OCI-LY7 (cell line): ENCODE measurements around the gene PPIH.

ENCODE experiments used
- CTCF ChIP-seq: fragments of 200-600 bp; sonication (generic); conservative IDR thresholded peaks from 2 replicates; pipeline ENCODE4 v1.5.1; 2014; ENCODE audit warnings: mild to moderate bottlenecking, antibody characterized with exemption, low read length, moderate library complexity, mixed read lengths
- EZH2phosphoT487 ChIP-seq: fragments of 200-600 bp; sonication (generic); IDR thresholded peaks from 2 replicates; pipeline ENCODE4 v1.6.1; 2018; ENCODE audit warnings: low read depth, borderline replicate concordance, mild to moderate bottlenecking, mixed run types, antibody characterized with exemption, low read length, moderate library complexity, mixed read lengths

- no peak for TF ChIP-seq CTCF
- TF ChIP-seq EZH2phosphoT487, result no peak
These were observed 21.8 kb downstream of the PPIH start for GRCh38 chr1:42680055-42680454.
